ENCODE data around the gene GSTM4. TPM values are rescaled to one million over a fixed set of nuclear protein-coding genes. Genes with fewer than 3 reads are reported as not detected.
"Not testable (repeated sequence)": the region's sequence is repeated elsewhere in the genome, so short reads cannot be mapped to it uniquely, and the experiment has no call there.

GSTM4 gene
- total RNA-seq, 1 donor from 2014 or later = 36.8 TPM

DNA sequence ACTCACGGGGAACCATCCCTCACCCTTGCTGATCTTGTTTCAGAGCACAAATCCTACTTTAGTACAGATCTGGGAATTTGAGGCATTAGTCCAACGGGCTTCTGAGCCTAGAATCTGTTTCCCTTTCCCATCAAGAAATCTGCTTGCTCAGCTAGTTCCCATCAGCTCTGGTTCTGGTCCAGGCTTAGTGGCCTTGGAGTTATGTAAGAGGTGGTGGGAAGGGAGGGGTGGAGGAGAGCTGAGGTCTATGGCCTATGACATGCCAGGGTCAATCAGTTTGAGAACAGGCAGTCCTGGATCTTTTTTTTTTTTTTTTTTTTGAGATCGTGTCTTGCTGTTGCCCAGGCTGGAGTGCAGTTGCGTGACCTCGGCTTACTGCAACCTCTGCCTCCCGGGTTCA lies 35.9 kb downstream of the GSTM4 start:
- DNase-seq = no peak
- H3K4me3 ChIP-seq = no peak overlapping the region
- TF ChIP-seq, protein P1, sequence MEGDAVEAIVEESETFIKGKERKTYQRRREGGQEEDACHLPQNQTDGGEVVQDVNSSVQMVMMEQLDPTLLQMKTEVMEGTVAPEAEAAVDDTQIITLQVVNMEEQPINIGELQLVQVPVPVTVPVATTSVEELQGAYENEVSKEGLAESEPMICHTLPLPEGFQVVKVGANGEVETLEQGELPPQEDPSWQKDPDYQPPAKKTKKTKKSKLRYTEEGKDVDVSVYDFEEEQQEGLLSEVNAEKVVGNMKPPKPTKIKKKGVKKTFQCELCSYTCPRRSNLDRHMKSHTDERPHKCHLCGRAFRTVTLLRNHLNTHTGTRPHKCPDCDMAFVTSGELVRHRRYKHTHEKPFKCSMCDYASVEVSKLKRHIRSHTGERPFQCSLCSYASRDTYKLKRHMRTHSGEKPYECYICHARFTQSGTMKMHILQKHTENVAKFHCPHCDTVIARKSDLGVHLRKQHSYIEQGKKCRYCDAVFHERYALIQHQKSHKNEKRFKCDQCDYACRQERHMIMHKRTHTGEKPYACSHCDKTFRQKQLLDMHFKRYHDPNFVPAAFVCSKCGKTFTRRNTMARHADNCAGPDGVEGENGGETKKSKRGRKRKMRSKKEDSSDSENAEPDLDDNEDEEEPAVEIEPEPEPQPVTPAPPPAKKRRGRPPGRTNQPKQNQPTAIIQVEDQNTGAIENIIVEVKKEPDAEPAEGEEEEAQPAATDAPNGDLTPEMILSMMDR (IDR thresholded peaks at IDR 0.05; ENCODE audit: borderline replicate concordance) = no peak
- no peaks in the 10 kb centered on the region for H3K36me3 ChIP-seq
- H3K27me3 ChIP-seq (ENCODE audit: low read depth) = no peaks in the 10 kb centered on the region
- no peak overlapping the region for H3K27ac ChIP-seq (replicated peaks)
- intact Hi-C loops (cut with micrococcal nuclease) = no loop called here
- H3K9me3 ChIP-seq (replicated peaks) = no peaks in the 10 kb centered on the region
- no peaks in the 10 kb centered on the region for H3K4me1 ChIP-seq

DNA sequence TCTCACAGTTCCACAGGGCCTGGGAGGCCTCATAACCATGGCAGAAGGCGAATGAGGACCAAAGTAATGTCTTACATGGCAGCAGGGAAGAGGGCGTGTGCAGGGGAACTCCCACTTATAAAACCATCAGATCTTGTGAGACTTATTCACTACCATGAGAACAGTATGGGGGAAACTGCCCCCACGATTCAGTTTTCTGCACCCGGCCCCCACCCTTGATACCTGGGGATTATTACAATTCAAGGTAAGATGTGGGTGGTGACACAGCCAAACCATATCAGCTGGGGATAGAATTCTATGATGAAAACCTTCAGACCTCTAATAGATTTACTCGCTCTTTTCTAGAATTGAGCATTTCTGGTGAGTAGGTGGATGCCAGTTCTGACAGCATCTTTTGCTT lies 38.5 kb downstream of the GSTM4 start:
- intact Hi-C loops (cut with micrococcal nuclease); H3K36me3 ChIP-seq; H3K9me3 ChIP-seq (replicated peaks); H3K27me3 ChIP-seq (ENCODE audit: low read depth); DNase-seq; H3K4me3 ChIP-seq; H3K27ac ChIP-seq (replicated peaks); H3K4me1 ChIP-seq: not testable (repeated sequence)

- H3K4me3 ChIP-seq; H3K36me3 ChIP-seq; H3K27ac ChIP-seq (replicated peaks); H3K4me1 ChIP-seq; DNase-seq; H3K9me3 ChIP-seq (replicated peaks); H3K27me3 ChIP-seq (ENCODE audit: low read depth); intact Hi-C loops (cut with micrococcal nuclease): not testable (repeated sequence)
These were observed 39.2 kb downstream of the GSTM4 start for GRCh38 chr1:109695138-109695537.

DNA sequence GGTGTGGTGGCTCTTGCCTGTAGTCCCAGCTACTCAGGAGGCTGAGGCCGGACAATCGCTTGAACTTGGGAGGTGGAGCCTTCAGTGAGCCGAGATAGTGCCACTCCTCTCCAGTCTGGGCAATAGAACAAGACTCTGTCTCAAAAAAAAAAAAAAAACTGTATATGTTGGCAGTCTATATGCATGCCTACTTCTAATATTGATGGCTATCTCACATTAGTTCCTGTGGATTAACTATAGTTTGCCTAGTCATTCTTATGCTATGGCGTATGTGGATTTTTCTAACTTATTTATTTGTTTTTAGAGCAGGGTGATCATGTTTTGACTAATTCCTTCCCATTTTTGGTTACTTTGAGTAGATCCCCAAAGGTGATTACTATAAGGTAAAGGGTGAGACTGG lies 41.2 kb downstream of the GSTM4 start:
- Histone ChIP-seq H3K9me3 (replicated peaks) (no peaks in the 10 kb centered on the region), H3K36me3 (no peaks in the 10 kb centered on the region), H3K27me3 (ENCODE audit: low read depth) (no peaks in the 10 kb centered on the region), H3K4me1 (no peaks in the 10 kb centered on the region), H3K4me3 (no peak overlapping the region), H3K27ac (replicated peaks) (no peak overlapping the region)
- TF ChIP-seq, protein P1 (IDR thresholded peaks at IDR 0.05; ENCODE audit: borderline replicate concordance) = no peak
- DNase-seq = no peak
- intact Hi-C loops (cut with micrococcal nuclease) = no loop called here

DNA sequence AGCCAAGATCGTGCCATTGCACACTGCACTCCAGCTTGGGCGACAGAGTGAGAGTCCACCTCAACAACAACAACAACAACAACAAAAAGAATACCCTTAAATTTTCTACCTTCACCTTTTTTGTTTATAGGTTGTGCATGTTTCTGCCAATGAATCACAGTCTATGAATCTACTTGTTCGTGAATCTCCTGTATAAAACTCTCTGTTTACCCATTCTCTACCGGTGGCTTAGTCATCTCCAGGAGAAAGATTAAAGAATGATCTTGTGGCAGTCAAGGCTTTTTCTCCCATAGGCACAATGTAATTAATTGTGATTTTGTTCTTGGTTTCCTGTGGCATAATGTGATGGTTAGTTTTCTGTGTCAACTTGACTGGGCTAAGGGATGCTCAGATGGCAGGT lies 42.0 kb downstream of the GSTM4 start:
- H3K27ac ChIP-seq (replicated peaks); H3K4me3 ChIP-seq; H3K27me3 ChIP-seq (ENCODE audit: low read depth); H3K4me1 ChIP-seq; intact Hi-C loops (cut with micrococcal nuclease); H3K36me3 ChIP-seq; DNase-seq; H3K9me3 ChIP-seq (replicated peaks): not testable (repeated sequence)

GRCh38 chr1:109702940-109703339 lies 47.0 kb downstream of the GSTM4 start:
- H3K36me3 ChIP-seq; H3K27me3 ChIP-seq (ENCODE audit: low read depth); H3K9me3 ChIP-seq (replicated peaks); H3K27ac ChIP-seq (replicated peaks); H3K4me3 ChIP-seq; intact Hi-C loops (cut with micrococcal nuclease); H3K4me1 ChIP-seq; DNase-seq: not testable (repeated sequence)

- no peak overlapping the region for H3K4me3 ChIP-seq
- no peak overlapping the region for H3K27ac ChIP-seq (replicated peaks)
- TF ChIP-seq, protein P1 (IDR thresholded peaks at IDR 0.05; ENCODE audit: borderline replicate concordance) = no peak
- no peaks in the 10 kb centered on the region for H3K36me3 ChIP-seq
- H3K9me3 ChIP-seq (replicated peaks) = peaks cover 20% of the 10 kb centered on the region
- intact Hi-C loops (cut with micrococcal nuclease) = no loop called here
- H3K27me3 ChIP-seq (ENCODE audit: low read depth) = no peaks in the 10 kb centered on the region
- no peak for DNase-seq
- H3K4me1 ChIP-seq = no peaks in the 10 kb centered on the region
These were observed 48.3 kb downstream of the GSTM4 start for GRCh38 chr1:109704173-109704572.

DNA sequence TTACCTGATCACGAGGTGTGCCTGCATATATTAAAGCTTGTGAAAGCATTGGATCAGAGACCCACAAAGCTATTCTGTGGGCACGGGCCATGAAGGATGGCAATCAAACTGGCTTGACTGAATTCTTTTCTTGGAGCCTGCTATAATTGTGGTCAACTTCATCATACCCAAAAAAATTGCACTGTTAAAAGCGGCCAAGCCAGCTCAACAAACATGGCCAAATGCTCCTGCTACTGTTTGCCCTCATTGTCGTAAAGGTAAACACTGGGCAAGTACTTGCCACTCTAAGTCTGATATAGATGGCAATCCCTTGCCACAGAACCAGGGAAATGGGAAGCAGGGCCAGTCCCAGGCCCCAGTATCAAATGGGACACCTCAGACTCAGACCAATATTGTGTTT lies 49.5 kb downstream of the GSTM4 start:
- no peaks in the 10 kb centered on the region for H3K36me3 ChIP-seq

DNA sequence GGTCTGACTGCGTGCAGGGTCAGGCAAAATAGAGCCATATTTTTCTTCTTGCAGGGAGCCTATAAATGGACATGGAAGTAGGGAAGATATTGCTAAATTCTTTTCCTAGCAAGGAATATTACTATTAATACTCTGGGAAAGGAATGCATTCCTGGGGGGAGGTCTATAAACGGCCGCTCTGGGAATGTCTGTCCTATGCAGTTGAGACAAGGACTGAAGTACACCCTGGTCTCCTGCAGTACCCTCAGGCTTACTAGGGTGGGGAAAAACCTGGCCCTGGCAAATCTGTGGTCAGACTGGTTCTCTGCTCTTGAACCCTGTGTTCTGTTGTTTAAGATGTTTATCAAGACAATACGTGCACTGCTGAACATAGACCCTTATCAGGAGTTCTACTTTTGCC lies 53.0 kb downstream of the GSTM4 start:
- intact Hi-C loops (cut with micrococcal nuclease); H3K36me3 ChIP-seq; H3K27ac ChIP-seq (replicated peaks); H3K4me3 ChIP-seq; DNase-seq; H3K4me1 ChIP-seq; H3K27me3 ChIP-seq (ENCODE audit: low read depth): not testable (repeated sequence)
- H3K9me3 ChIP-seq (replicated peaks) = peaks cover 18% of the 10 kb centered on the region

More for the DNA sequence above, 49.5 kb downstream of the GSTM4 start:
- Histone ChIP-seq H3K27me3 (ENCODE audit: low read depth) (no peaks in the 10 kb centered on the region), H3K27ac (replicated peaks) (no peak overlapping the region), H3K4me1 (no peaks in the 10 kb centered on the region), H3K9me3 (replicated peaks) (peaks cover 27% of the 10 kb centered on the region), H3K4me3 (no peak overlapping the region)
- DNase-seq = no peak
- intact Hi-C loops (cut with micrococcal nuclease) = no loop called here
- TF ChIP-seq, protein P1 (IDR thresholded peaks at IDR 0.05; ENCODE audit: borderline replicate concordance) = no peak

DNA sequence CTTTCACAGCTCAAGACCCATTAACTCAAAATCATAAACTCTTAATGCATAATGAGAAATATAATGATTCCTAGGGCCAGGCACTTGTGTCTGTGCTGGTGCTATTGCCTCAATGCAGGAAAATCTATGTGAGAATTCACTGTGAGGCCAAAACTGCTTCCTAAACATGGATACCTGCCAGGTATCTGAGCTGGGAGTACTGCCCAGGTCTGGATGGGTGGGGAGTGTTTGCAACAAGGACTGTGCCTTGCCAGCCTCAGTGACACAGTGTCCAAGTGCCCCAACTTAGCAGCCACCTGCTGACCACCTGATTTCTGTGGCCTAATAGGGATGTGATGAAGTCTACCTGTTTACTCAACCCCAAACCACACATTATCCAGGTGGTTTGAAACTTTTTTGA lies 53.9 kb downstream of the GSTM4 start:
- intact Hi-C loops (cut with micrococcal nuclease); DNase-seq; H3K4me1 ChIP-seq: not testable (repeated sequence)

More for the DNA sequence above, 53.9 kb downstream of the GSTM4 start:
- H3K36me3 ChIP-seq; H3K27me3 ChIP-seq (ENCODE audit: low read depth); H3K27ac ChIP-seq (replicated peaks); H3K4me3 ChIP-seq: not testable (repeated sequence)
- peaks cover 18% of the 10 kb centered on the region for H3K9me3 ChIP-seq (replicated peaks)
